ENCODE measurements around the gene CALN1.
"Not testable (repeated sequence)": the region's sequence is repeated elsewhere in the genome, so short reads cannot be mapped to it uniquely, and the experiment has no call there.

The CALN1 gene

DNA sequence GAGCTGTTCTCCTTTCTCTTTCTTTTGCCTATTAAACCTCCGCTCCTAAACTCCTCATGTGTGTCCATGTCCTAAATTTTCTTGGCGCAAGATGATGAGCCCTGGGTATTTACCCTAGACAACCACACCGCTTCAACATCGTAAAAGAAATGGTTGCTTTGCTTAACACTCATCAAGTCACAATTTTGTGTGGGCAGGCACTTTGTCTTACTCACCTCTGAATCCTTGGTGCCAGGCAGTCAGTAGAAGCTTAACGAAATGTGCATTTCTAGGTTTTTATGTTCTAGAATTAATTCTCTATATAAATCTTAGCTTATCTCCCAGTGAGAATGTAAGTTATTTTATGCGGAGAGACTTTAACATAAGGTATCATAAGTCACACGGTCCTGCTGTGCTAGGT lies 478.7 kb downstream of the CALN1 start:
- Histone ChIP-seq H3K27me3 (replicated peaks; ENCODE audit: control insufficient read depth, insufficient read depth, low read length) (no peaks in the 10 kb centered on the region), H3K4me3 (replicated peaks; ENCODE audit: low read depth, low read length) (no peak overlapping the region), H3K36me3 (ENCODE audit: control insufficient read depth, insufficient read depth, low read length) (no peaks in the 10 kb centered on the region)
- TF ChIP-seq, protein P1, sequence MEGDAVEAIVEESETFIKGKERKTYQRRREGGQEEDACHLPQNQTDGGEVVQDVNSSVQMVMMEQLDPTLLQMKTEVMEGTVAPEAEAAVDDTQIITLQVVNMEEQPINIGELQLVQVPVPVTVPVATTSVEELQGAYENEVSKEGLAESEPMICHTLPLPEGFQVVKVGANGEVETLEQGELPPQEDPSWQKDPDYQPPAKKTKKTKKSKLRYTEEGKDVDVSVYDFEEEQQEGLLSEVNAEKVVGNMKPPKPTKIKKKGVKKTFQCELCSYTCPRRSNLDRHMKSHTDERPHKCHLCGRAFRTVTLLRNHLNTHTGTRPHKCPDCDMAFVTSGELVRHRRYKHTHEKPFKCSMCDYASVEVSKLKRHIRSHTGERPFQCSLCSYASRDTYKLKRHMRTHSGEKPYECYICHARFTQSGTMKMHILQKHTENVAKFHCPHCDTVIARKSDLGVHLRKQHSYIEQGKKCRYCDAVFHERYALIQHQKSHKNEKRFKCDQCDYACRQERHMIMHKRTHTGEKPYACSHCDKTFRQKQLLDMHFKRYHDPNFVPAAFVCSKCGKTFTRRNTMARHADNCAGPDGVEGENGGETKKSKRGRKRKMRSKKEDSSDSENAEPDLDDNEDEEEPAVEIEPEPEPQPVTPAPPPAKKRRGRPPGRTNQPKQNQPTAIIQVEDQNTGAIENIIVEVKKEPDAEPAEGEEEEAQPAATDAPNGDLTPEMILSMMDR (IDR thresholded peaks at IDR 0.05; ENCODE audit: insufficient read depth, low read length, poor library complexity, severe bottlenecking) = no peak
- DNase-seq (ENCODE audit: extremely low read depth, insufficient read length) = no peak

DNA sequence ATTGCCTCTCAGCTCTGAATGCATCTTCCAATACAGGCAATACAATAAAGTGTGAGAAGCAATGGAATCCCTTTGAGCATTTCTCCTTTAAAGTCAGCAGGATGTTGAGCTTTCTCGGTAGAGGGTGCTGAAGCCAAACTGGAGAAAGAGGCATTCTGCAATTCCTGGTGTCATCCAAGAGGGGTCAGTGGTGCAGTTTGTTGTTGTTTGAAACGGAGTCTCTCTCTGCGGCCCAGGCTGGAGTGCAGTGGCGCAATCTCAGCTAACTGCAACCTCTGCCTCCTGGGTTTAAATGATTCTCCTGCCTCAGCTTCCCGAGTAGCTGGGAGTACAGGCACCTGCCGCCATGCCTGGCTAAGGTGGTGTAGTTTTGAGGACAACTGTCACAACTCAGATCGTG lies 486.5 kb downstream of the CALN1 start:
- H3K27me3 ChIP-seq (replicated peaks; ENCODE audit: control insufficient read depth, insufficient read depth, low read length) = no peaks in the 10 kb centered on the region
- TF ChIP-seq, protein P1 (IDR thresholded peaks at IDR 0.05; ENCODE audit: insufficient read depth, low read length, poor library complexity, severe bottlenecking) = no peak
- DNase-seq (ENCODE audit: extremely low read depth, insufficient read length) = no peak

DNA sequence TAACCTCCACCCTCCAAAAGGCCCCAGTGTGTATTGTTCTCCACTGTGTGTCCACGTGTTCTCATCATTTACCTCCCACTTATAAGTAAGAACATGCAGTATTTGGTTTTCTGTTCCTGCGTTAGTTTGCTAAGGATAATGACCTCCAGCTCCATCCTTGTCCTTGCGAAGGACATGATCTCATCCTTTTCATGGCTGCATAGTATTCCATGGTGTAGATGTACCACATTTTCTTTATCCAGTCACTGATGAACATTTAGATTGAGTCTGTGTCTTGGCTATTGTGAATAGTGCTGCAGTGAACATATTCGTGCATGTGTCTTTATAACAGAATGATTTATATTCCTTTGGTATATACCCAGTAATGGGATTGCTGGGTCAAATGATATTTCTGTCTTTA lies 497.9 kb downstream of the CALN1 start:
- H3K27me3 ChIP-seq (replicated peaks; ENCODE audit: control insufficient read depth, insufficient read depth, low read length); H3K4me3 ChIP-seq (replicated peaks; ENCODE audit: low read depth, low read length); H3K36me3 ChIP-seq (ENCODE audit: control insufficient read depth, insufficient read depth, low read length); DNase-seq (ENCODE audit: extremely low read depth, insufficient read length): not testable (repeated sequence)

More for the DNA sequence above, 486.5 kb downstream of the CALN1 start:
- H3K4me3 ChIP-seq (replicated peaks; ENCODE audit: low read depth, low read length) = no peak overlapping the region
- no peaks in the 10 kb centered on the region for H3K36me3 ChIP-seq (ENCODE audit: control insufficient read depth, insufficient read depth, low read length)

DNA sequence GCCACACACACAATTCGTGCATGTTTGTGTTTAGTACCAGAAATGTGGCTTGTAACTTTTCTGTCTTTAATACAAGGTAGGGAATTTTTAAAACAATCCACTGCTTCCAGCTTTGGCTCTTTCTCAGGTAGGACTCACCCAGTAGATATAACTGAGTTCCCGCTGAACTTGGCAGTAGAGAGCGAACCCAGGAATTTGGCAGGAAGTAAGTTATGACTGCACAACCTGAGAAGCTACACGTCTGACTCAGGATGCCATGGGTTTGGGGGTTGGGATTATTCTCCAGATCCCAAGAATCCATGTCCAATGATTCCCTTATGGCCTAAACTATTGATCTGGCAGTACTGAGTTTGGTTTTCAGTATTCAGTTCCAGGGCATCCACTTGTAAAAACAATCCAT lies 499.7 kb downstream of the CALN1 start:
- no peaks in the 10 kb centered on the region for H3K36me3 ChIP-seq (ENCODE audit: control insufficient read depth, insufficient read depth, low read length)
- no peak overlapping the region for H3K4me3 ChIP-seq (replicated peaks; ENCODE audit: low read depth, low read length)
- TF ChIP-seq, protein P1 (IDR thresholded peaks at IDR 0.05; ENCODE audit: insufficient read depth, low read length, poor library complexity, severe bottlenecking) = no peak
- H3K27me3 ChIP-seq (replicated peaks; ENCODE audit: control insufficient read depth, insufficient read depth, low read length) = no peaks in the 10 kb centered on the region
- DNase-seq (ENCODE audit: extremely low read depth, insufficient read length) = no peak

DNA sequence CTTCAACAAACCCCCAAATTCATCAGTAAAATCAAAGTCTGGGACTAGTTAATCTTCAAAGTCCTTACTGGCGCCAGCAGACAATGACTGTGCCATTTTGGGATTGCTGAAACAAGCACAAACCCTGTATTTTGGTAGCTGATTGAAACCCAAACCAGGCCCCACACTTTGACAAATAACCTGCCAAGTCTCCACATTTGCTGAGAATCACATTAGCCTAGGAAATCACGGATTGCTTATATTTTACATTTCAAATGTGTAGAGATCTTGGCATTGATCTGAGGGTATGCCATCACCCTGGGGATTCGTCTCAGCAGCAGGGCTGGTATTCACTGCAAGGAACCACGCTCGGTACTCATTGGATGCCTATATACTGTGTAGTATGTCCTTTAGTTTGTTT lies 501.1 kb downstream of the CALN1 start:
- Histone ChIP-seq H3K27me3 (replicated peaks; ENCODE audit: control insufficient read depth, insufficient read depth, low read length) (no peaks in the 10 kb centered on the region), H3K36me3 (ENCODE audit: control insufficient read depth, insufficient read depth, low read length) (no peaks in the 10 kb centered on the region), H3K4me3 (replicated peaks; ENCODE audit: low read depth, low read length) (no peak overlapping the region)
- DNase-seq (ENCODE audit: extremely low read depth, insufficient read length) = no peak
- TF ChIP-seq, protein P1 (IDR thresholded peaks at IDR 0.05; ENCODE audit: insufficient read depth, low read length, poor library complexity, severe bottlenecking) = no peak

DNA sequence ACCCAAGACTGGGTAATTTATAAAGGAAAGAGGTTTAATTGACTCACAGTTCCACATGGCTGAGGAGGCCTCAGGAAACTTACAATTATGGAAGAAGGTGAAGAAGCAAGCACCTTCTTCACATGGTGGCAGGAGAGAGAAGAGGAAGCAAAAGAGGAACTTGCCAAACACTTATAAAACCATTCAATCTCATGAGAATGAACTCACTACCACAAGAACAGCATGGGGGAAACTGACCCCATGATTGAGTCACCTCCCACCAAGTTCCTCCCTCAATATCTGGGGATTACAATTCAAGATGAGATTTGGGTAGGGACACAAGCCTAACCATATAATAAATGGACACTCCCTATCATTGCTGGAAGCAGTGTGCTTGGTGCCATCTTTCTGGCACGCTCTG lies 506.3 kb downstream of the CALN1 start:
- TF ChIP-seq, protein P1 (IDR thresholded peaks at IDR 0.05; ENCODE audit: insufficient read depth, low read length, poor library complexity, severe bottlenecking) = no peak
- no peak for DNase-seq (ENCODE audit: extremely low read depth, insufficient read length)

More for the DNA sequence above, 506.3 kb downstream of the CALN1 start:
- no peak overlapping the region for H3K4me3 ChIP-seq (replicated peaks; ENCODE audit: low read depth, low read length)
- H3K27me3 ChIP-seq (replicated peaks; ENCODE audit: control insufficient read depth, insufficient read depth, low read length) = no peaks in the 10 kb centered on the region
- H3K36me3 ChIP-seq (ENCODE audit: control insufficient read depth, insufficient read depth, low read length) = no peaks in the 10 kb centered on the region

Measured in GM06990 (cell line).